SK-MEL-5 (cell line): ENCODE data around the gene AGAP1. TPM values are rescaled to one million over a fixed set of nuclear protein-coding genes. Genes with fewer than 3 reads are reported as not detected.

ENCODE experiments used
- DNase-seq: peaks from one replicate; pipeline ENCODE4 v3.0.0-alpha.2; 2016; ENCODE audit warnings: low read depth, low spot score
- in situ Hi-C: cut with HindIII; loops from 2 replicates; pipeline ENCODE4 v1.10.0; 2016; ENCODE audit warnings: low sequenced_read_pairs, high pct_unique_total_duplicates, low pct_unique_long_range_greater_than_20kb
- total RNA-seq: library from RNA; depleted of rRNA; stranded (reverse); fragments of >200 nt; shearing (Covaris generic); gene quantifications from 2 replicates; pipeline ENCODE4 v1.2.3, GENCODE V29; 2014

AGAP1 gene
- total RNA-seq, 1 experiment from 2014 or later = 16.4 TPM

- in situ Hi-C loops = no loop called here
- no peak for DNase-seq
Observed at GRCh38 chr2:235845245-235845644, 351.4 kb downstream of the AGAP1 start.

- in situ Hi-C loops = no loop called here
- DNase-seq = no peak
Observed at GRCh38 chr2:235847576-235847975, 353.7 kb downstream of the AGAP1 start.

- in situ Hi-C loops = no loop called here
- no peak for DNase-seq
Observed at GRCh38 chr2:235848055-235848454, 354.2 kb downstream of the AGAP1 start.

DNA sequence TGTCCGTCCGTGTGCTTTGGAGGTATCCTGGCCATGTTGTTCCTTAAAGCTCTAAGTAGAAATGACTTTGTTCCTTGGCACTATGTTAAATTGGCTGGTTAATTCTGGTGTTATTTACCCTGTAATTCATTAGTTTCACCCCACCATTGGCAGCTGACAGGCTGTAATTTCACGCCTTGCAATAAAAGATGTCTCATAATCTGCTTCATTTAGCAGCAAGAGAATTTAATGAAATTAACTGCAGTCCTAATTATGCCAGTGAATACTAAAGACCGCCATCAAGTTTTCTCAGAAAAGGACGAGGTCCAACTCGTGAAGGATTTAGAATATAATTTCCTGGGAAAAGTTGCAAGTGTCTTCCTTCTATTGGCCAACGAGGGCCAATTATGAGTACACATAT is 355.1 kb downstream of the AGAP1 start:
- DNase-seq = no peak
- in situ Hi-C loops = no loop called here

- in situ Hi-C loops = no loop called here
- no peak for DNase-seq
Observed at GRCh38 chr2:235849489-235849888, 355.6 kb downstream of the AGAP1 start.

DNA sequence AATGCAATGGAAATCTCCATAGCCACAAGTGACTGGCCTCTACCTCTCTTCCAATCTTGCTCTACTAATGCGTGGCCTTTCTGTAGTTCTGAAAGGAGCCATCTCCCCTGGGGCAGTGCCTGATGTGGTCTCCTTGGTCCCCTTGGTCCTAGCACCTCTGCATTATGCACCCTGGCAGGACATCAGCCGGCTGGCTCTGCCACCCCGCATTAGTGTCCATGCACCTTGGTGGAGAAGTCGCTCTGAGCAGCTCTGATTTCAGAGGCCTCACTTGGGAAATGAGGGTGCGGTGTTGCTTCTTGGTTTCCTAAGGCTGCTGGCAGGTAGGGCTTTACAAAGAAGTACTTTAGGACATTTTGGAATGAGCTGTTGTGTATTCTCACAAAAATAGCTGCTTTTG is 356.4 kb downstream of the AGAP1 start:
- DNase-seq = no peak
- in situ Hi-C loops = no loop called here

DNA sequence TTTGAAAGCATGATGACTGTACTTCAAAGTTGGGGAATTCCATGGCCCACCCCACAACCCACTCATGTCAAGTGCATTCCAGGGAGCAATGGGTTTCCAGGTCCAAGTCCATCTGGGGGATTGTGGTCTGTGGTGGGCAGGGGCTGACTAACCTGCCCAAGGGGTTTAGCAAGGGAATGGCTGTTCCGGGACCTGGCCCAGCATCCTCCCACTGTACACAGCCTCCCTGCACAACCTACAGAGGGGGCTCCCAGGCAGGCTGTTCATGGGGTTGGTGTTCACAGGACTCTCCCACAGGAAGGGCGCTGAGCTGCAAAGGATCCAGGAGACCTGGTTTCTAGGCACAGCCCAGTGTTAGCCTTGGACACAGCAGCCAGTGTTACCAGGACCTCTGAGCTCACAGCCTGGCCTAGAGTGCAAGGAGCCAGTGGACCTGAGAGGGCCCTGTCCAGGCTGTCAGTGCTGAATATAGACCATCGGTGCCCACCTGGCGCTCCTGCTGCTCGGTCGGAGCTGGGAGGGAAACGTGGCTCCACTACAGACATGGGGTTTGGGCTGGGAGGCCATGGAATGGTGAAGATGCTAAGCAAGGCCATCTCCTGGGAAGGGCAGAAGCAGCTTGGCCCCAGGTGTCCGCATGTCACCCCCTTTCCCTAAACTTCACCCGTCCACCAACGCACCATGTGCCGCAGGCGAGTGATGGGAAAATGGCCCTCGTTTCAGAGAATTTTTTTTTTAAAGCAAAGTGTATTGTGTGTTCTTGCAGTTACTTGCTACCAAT is 357.1 kb downstream of the AGAP1 start:
- in situ Hi-C loops = no loop called here
- DNase-seq = no peak

GRCh38 chr2:235851828-235852525 is 358.1 kb downstream of the AGAP1 start:
- in situ Hi-C loops = no loop called here

DNA sequence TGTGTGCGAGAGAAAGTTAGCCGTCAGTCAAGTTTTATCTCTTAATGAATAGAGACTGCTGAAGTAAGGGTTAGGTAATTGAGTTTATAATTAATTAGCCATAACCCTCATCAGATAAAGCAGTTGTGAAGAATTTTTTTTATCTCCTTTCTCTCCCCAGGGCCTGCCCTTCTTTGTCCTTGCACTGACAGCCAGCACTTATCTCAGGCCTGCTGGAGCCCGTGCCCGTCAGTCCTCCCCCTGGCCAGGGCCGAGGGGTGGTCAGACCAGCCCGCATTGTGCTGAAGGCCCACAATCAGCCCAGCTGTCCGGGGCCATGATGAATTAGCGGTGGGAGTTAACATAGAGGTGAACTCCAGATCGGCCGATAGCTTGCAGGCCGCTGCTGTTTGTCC is 358.7 kb downstream of the AGAP1 start:
- in situ Hi-C loops = no loop called here
- no peak for DNase-seq

More at GRCh38 chr2:235851828-235852525, 358.1 kb downstream of the AGAP1 start:
- DNase-seq = no peak

DNA sequence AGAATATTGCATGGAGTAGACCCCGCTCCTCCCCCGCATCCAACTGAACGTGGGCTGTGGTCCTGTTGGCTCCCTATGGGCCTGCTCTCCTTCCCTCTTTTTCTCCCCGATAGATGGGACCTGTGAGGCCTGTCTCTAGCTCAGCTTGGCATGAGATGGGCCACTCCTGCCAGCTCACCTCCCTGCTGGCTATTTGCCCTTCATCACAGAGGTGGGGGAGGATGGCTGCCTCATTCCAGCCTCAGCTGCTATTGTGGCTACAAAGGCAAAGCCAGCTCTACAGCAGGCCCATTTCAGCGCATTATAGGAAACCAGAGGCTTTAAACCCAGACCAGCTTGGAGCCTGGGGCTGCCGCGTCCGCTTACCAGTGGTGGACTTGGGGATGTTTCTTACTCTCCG is 360.4 kb downstream of the AGAP1 start:
- DNase-seq = no peak
- in situ Hi-C loops = no loop called here

- DNase-seq = no peak
- in situ Hi-C loops = no loop called here
Observed at GRCh38 chr2:235855011-235855410, 361.2 kb downstream of the AGAP1 start.

GRCh38 chr2:235856151-235856854 is 362.5 kb downstream of the AGAP1 start:
- in situ Hi-C loops = no loop called here
- DNase-seq = no peak

GRCh38 chr2:235857598-235857997 is 363.8 kb downstream of the AGAP1 start:
- in situ Hi-C loops = no loop called here
- no peak for DNase-seq

GRCh38 chr2:235858881-235859280 is 365.0 kb downstream of the AGAP1 start:
- in situ Hi-C loops = no loop called here
- DNase-seq = no peak

GRCh38 chr2:235859651-235860050 is 365.8 kb downstream of the AGAP1 start:
- DNase-seq = no peak
- in situ Hi-C loops = no loop called here

GRCh38 chr2:235860111-235860510 is 366.3 kb downstream of the AGAP1 start:
- DNase-seq = no peak
- in situ Hi-C loops = no loop called here

DNA sequence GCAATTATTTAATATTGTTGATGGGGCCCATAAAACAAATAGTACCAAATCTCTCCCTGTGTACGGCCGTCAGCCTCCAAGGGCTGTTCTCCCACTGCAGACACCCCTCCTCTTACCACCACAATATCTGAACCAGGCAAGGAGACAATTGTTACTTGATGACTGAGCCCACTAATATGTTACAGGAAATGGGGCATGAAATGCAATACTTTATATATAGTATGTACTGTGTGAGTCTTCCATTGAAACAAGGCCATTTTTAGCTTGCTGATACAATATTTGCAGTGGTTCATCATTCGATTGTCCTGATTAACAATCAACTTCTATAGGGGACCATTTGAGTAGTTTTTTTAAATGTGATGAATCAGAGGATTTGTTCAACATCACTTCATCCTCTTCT is 367.0 kb downstream of the AGAP1 start:
- DNase-seq = no peak

GRCh38 chr2:235861383-235861782 is 367.5 kb downstream of the AGAP1 start:
- in situ Hi-C loops = no loop called here
- DNase-seq = no peak

More for the DNA sequence above, 367.0 kb downstream of the AGAP1 start:
- in situ Hi-C loops = no loop called here
